Stomach (tissue), 4 donors: ENCODE measurements around the gene WDR27.

ENCODE experiments used
- POLR2A ChIP-seq, 4 donors: fragments of 450-650 bp; IDR thresholded peaks; one replicate each; pipeline ENCODE4 v1.6.1; 2016; ENCODE audit warnings: antibody characterized with exemption in 4 of 4, control low read depth in 2 of 4, mild to moderate bottlenecking in 1 of 4, moderate library complexity in 1 of 4
- TF ChIP-seq, protein P1 (sequence below), 7 experiments: fragments of 450-650 bp in 4 of 7; fragments of 200-600 bp in 3 of 7; sonication (generic) in 3 of 7; IDR thresholded peaks; one replicate each; pipeline ENCODE4 v1.5.1; 2016 to 2019; ENCODE audit warnings: antibody characterized with exemption in 7 of 7, control low read depth in 2 of 7, mild to moderate bottlenecking in 1 of 7

DNA sequence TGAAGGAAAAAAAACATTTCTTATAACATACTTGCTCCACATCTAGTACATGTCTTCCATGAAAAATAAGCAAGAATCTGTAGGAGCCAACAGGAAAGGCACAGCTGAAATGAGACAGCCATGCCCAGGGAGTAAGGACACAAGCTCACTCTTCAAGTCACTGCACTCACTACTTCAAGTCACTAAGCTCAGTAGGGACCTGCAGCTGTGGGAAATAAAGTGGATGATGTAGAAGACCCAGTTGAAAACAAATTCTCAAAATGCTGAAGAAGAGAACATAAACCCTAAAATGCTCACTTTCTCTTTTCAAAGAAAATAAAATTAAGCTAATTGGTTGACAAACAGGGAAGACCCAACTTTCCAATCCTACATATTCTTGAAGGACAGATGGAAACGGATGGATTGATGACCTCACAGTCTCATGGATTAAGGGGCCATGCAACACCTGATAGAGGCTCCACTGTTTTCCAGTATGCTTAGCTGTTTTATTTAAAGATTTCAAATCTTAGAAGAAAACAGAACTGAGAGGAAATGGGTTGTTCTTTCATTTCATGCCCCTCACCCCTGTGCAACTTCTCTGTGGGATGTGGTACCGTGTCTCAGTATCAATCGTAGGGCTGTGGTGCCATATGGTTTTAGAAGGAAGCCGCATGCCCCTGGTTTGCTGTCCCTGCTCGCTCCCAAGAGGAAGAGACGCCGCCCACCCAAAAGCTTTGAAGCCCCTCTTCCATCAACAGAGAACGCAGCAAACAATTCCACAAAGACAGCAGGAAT is 133.3 kb downstream of the WDR27 start:
- TF ChIP-seq, protein P1, sequence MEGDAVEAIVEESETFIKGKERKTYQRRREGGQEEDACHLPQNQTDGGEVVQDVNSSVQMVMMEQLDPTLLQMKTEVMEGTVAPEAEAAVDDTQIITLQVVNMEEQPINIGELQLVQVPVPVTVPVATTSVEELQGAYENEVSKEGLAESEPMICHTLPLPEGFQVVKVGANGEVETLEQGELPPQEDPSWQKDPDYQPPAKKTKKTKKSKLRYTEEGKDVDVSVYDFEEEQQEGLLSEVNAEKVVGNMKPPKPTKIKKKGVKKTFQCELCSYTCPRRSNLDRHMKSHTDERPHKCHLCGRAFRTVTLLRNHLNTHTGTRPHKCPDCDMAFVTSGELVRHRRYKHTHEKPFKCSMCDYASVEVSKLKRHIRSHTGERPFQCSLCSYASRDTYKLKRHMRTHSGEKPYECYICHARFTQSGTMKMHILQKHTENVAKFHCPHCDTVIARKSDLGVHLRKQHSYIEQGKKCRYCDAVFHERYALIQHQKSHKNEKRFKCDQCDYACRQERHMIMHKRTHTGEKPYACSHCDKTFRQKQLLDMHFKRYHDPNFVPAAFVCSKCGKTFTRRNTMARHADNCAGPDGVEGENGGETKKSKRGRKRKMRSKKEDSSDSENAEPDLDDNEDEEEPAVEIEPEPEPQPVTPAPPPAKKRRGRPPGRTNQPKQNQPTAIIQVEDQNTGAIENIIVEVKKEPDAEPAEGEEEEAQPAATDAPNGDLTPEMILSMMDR (IDR thresholded peaks at IDR 0.05) = no peak
- TF ChIP-seq POLR2A (IDR thresholded peaks at IDR 0.05) = no peak
